ENCODE measurements around the gene ELF5.

DNA sequence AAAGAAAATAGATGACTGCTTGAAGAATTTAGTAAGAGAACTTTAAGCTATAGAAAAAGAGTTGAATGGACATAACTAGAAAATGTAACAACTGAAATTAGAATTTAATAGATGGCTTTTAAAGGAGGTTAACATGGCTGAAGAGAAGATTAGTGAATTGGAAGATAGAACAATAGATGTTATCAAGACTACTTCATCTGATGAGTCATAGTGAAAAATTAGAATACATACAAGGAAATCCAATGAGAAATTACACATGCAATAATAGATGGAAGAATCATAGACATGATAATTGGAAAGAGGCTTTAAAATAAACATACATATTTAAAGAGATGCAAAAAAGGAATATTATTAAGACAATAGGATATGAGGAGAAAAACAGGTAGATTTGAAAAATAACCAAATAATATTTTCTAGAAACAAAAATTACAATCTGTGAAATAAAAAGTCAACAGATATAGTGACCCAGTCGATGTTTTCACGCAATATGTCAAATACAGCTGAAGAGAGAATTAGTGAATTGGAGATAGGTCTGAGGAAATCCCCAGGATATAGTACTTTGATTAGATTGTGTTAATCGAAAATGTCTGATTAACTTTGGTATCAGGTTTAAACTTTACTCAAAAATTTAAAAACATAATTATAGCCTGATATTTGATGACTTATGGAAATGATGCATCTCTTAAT, 46.6 kb downstream of the ELF5 start:
- TF ChIP-seq EZH2phosphoT487 (IDR thresholded peaks at IDR 0.05; ENCODE audit: insufficient read depth, low read depth) (no peak), EZH2 (IDR thresholded peaks at IDR 0.05; ENCODE audit: insufficient read depth, poor library complexity, severe bottlenecking) (no peak)
